Measurements from ENCODE around the gene SCAF4.
A peak's percentile ranks its signal among the peaks of the same experiment; 100 is the strongest.
"Not testable (repeated sequence)": the region's sequence is repeated elsewhere in the genome, so short reads cannot be mapped to it uniquely, and the experiment has no call there.

The SCAF4 gene, protein sequence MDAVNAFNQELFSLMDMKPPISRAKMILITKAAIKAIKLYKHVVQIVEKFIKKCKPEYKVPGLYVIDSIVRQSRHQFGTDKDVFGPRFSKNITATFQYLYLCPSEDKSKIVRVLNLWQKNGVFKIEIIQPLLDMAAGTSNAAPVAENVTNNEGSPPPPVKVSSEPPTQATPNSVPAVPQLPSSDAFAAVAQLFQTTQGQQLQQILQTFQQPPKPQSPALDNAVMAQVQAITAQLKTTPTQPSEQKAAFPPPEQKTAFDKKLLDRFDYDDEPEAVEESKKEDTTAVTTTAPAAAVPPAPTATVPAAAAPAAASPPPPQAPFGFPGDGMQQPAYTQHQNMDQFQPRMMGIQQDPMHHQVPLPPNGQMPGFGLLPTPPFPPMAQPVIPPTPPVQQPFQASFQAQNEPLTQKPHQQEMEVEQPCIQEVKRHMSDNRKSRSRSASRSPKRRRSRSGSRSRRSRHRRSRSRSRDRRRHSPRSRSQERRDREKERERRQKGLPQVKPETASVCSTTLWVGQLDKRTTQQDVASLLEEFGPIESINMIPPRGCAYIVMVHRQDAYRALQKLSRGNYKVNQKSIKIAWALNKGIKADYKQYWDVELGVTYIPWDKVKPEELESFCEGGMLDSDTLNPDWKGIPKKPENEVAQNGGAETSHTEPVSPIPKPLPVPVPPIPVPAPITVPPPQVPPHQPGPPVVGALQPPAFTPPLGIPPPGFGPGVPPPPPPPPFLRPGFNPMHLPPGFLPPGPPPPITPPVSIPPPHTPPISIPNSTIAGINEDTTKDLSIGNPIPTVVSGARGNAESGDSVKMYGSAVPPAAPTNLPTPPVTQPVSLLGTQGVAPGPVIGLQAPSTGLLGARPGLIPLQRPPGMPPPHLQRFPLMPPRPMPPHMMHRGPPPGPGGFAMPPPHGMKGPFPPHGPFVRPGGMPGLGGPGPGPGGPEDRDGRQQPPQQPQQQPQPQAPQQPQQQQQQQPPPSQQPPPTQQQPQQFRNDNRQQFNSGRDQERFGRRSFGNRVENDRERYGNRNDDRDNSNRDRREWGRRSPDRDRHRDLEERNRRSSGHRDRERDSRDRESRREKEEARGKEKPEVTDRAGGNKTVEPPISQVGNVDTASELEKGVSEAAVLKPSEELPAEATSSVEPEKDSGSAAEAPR

DNA sequence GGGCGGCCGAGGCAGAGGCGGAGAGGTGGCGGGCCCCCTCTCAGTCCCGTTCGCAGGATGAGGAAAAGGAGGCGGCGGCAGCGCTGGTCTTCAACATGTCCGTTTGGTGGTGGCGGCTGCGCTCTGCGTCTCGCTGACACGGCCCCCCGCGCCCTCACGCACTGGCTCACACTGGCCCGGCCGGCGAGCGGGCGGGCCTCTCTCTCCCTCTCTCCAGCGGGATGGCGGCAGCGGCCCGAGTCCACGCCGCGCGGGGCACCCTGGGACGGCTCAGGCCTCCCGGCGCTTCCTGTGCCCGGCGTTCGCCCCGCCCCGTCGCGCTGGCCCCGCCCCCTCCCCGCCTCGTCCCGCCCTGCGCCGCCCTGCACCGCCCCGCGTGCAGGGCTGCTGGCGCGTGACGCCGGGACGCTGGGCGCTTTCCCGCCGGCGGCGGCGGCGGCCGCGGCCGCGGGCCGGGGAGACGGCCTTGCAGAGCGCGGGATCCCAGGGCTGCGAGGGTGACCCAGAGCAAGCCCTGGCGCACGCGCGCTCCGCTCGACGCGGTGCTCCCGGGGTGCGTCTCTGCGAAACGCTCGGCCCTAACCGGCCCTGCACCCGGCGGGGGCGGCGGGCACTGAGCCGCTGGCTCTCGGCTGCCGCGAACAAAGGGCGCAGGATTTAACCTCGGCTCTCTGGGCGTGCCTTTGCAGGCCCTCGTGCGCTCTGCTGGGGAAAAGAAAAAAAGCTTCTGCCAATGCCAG lies at the start of gene SCAF4:
Gene SCAF4 (minus strand): TSS at position 262 of the 740 bp plus-strand sequence. CDS start 426 bp downstream, outside the sequence.
- peak; percentile 74 to 77 for DNase-seq (ENCODE audit: low read depth in 2 of 2)

DNA sequence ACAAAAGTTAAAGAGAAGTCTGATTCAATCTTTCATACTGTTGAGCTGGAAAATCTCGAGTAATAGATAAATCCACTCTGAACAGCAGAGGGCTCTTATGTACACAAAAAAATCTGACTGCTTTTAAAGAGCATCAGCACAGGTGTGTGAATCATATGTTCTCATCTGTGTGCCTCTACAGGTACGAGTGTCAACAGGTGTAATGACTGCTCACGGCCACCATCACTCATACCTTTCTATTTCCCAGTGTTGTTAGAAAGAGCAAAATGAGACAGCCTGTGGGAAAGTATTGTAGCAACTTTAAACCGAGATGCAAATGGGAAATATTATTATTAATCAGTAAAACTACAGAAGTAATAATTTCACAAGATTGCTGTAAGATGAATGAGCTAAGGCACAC lies 49.0 kb upstream of the SCAF4 start:
- no peak for DNase-seq (ENCODE audit: low read depth in 2 of 2)

DNA sequence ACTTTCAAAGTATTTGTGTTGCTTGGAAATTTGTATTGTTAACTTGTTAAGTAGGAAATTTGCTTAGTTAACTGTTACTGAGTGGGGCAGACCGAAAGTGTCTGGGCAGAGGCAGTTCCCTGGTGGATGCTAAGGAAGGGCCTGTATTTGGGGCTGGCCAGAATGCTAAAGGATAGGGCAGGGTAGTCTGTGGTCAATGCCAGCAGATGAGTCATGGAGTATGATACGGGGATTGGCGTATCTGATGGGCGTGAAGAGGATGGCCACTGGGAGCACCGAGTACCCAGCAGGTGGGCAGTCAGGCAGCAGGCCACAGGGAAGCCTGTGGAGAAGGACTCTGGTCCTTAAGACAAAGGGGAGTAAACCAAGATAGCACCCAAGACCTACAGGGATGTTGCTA lies 46.6 kb upstream of the SCAF4 start:
- DNase-seq (ENCODE audit: low read depth in 2 of 2), result no peak

DNA sequence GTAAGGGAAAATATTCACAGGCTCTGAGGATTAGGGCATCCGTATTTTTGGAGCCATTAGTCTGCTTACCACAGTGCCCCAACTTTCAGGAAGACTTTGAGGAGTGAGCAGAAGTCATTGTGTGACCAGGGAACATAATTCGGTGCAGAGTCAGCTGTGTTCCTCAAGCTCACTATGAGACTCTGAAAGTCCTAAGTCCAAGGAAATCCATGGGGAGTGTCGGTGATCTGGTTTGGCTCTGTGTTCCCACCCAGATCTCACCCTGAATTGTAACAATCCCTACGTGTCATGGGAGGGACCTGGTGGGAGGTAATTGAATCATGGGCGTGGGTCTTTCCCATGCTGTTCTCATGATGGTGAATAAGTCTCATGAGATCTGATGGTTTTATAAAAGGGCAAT lies 45.9 kb upstream of the SCAF4 start:
- DNase-seq (ENCODE audit: low read depth in 2 of 2), result no peak

DNA sequence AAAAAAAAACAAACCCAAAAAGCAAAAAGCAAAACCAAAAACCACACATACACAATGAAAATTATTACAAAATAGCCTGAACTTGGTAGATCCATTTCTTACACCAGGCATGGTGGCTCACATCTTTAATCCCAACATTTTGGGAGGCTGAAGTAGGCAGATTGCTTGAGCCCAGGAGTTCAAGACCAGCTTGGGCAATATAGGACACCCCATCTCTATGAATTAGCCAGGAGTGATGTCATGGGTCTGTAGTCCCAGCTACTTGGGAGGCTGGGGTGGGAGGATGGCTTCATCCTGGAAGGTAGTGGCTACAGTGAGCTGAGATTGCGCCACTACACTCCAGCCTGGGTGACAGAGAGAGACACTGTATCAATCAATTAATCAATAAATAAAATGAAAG lies 42.1 kb upstream of the SCAF4 start:
- no peak for DNase-seq (ENCODE audit: low read depth in 2 of 2)

DNA sequence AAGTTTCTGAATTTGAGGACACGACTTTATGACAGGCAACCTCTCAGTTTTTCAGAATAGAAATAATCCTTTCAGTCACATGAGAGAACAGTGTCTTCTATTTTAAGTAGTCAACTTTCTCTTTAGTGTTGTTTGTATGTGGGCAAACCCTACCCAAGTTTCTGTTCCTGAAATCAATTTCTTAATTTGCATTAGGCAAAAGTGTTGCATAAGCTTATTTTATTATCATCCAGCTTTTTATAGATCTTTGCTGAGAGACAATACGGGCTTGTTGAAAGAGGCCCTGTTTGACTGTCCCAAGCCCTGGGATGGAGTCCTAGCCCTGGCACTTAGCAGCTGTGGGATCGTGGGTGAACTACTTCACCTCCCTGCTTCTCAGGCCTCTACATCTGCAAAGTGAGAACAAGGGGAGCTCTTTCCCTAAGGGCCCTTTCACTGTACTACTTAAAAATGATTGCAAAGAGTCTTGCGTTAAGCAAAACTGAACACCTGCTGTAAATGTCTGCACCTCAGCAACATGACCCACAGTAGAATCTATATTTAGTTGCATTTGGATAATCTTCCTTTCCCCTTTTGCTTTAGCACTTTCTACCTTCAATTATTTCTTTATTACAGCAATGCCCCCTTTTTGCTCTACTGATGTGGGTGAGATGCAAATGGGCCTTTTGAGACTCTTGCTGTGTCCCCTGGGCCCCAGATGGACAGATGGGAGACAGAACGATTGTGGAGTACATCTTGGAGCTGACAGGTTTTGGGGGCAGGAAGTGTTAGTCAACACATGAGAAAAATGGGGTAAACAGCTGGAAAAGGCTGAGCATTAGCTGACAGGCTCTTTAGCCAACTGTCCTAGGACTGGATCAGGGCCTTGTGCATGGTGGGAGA lies 41.0 kb upstream of the SCAF4 start:
- DNase-seq (ENCODE audit: low read depth in 2 of 2), result no peak

DNA sequence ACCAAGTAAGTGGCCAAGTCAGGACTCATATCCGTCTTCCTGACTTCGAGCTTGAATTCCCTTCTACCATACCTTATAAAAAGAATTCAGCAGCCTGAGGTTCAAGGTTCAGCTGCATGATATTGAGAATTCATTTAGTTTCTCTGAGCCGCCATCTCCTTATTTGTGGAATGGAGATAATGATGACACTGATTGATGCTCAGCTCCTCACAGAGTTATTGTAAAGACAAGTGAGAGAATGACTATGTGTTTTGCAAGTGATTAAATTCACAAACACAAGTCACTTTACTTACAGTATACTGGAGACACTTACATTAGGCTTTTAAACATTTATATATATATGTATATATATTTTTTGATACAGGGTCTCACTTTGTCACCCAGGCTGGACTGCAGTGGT lies 39.8 kb upstream of the SCAF4 start:
- DNase-seq (ENCODE audit: low read depth in 2 of 2), result no peak

DNA sequence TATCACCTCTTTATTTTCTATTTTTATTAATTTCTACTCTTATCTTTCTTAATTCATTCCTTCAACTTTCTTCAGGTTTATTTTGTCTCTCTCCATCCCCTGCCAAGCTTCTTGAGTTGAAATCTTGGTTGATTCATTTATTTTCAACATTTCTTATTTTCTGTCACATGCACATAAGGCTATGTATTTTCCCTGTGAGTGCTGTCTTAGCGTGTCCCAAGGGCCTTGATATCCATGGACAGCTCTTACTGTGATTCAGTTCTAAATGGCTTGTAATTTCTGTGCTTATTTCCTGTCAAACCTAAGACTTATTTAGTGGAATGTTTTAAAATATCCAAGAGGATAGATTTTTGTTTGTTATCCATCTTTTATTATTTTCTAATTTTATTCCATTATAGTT lies 36.8 kb upstream of the SCAF4 start:
- no peak for DNase-seq (ENCODE audit: low read depth in 2 of 2)

DNA sequence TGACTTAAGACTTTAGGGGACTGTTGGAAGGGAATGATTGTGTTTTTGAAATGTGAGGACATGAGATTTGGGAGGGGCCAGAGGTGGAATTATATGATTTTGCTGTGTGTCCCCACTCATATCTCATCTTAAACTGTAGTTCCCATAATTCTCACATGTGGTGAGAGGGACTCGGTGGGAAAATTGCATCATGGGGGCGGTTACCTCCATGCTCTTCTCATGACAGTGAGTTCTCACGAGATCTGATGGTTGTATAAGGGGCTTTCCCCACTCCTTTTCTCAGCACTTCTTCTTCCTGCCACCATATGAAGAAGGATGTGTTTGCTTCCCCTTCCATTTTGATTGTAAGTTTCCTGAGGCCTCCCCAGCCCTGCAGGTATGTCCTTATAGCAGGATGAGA lies 35.0 kb upstream of the SCAF4 start:
- no peak for DNase-seq (ENCODE audit: low read depth in 2 of 2)

DNA sequence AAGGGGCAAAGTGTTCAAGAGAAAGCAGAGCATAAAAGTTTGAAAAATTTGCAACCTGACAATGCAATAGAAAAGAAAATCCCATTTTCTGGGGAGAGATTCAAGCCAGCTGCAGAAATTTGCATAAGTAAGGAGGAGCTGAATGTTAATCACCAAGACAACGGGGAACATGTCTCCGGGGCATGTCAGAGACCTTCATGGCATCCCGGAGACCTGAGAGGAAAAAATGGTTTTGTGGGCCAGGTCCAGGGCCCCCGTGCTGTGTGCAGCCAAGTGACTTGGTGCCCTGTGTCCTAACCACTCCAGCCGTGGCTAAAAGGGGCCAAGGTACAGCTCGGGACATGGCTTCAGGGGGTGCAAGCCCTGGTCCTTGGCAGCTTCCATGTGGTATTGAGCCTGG lies 33.9 kb upstream of the SCAF4 start:
- DNase-seq (ENCODE audit: low read depth in 2 of 2), result not testable (repeated sequence)

DNA sequence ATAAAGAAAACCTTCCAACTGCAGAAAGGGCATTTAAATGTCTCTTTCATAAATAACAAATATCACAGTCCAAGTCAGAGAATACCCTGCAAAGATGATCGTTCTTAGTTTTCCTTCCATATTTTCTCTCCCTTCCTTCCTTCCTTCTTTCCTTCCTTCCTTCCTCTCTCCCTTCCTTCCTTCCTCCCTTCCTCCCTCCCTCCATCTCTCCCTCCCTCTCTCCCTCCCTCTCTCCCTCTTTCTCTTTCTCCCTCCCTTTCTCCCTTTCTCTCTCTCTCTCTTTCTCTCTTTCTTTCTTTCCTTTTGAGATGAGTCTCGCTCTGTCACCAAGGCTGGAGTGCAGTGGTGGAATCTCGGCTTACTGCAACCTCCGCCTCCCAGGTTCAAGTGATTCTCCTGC lies 29.0 kb upstream of the SCAF4 start:
- no peak for DNase-seq (ENCODE audit: low read depth in 2 of 2)

DNA sequence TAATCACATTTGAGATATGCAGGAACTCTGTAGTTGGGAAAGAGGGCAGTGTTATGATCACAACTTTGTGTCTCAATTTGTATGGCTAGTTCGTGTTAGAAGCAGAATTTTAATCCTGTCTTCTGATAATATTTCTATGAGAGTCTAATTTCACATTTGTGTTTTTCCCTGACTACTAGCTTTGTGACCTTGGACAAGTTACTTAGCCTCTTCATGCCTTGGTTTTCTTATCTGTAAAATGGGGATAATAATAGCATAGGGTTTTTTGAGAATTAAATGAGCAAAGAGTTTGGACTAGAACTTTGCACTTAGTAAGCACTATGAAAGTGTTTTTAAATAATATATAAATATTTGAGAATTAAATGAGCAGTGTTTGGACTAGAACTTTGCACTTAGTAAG lies 24.9 kb upstream of the SCAF4 start:
- no peak for DNase-seq (ENCODE audit: low read depth in 2 of 2)

DNA sequence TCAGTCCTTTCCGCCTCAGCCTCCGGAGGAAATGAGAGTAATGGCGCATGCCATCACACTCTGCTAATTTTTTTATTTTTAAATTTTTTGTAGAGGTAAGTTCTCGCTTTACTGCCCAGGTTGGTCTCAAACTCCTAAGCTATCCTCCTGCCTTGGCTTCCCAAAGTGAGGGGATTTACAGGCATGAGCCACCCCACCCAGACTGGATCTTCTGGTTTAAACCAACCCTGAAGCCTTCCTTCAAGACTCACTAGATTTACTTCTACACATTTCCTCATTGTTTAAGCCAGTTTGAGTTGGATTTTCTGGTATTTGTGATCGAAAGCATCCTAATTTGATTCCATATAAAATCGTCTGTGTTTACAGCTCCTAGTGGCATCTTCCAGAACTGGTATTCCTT lies 23.1 kb upstream of the SCAF4 start:
- no peak for DNase-seq (ENCODE audit: low read depth in 2 of 2)

DNA sequence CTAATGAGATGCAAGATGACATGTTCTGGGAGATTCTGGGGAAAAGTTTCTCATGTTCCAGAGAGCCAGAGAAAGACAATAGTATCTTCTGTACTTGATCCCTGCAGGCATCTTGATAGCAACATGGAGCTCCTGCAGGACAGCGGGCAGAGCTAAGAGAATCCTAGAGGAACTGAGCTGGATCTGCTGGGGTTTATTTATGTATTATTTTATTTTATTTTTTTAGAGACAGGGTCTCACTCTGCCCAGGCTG lies 22.7 kb upstream of the SCAF4 start:
- no peak for DNase-seq (ENCODE audit: low read depth in 2 of 2)

DNA sequence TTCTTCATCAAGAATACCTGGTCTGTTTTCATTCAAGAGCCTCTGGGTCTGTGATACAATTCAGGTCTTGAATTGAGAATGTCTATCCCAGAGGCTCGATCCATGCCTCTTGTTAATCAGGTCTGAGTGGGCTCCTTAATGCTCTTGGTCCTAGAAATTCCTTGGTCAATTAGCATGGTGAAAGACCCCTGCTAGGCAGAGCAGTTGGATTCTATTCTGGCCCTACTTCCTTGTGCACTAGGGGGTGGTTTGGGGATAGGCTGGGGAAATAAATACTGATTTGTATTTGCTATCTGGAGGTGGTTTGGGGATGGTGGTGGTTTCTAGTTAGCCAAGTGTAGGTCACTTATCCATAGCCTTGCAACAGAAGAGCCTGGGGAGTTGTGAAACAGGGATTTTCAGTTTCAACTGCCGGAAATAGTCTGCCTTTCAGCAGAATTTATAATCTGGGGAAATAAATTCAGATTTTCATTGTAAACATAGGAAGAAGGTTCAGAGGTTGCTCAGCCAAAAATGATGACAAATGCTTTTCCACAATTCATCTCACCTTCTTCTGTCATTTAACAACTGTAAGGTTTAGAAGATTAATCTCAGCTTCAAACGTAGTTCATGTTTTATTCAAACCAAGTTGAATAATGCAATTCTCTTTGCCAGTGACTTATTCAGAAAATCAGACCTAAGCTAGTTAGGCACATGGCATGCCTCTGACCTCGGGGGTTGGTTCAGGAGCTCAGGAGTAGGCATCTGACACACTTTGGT lies 22.2 kb upstream of the SCAF4 start:
- no peak for DNase-seq (ENCODE audit: low read depth in 2 of 2)

DNA sequence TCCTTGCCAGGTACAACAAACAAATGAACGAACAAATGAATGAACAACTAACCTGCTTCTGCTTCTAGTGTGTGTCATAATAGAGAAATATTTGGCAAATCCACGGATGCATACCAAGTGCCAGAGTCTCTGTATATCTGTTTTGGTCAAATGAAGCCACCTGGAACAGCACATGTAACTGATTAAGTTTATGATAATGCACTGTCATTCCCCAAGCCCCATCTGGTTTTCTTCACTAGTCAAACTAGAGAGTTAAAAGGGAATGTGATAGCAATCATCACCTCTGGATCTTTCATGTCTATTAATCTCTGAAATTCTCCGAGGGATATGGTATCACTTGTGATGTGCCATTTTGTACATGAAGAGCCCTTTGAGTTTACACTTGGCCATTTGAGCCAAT lies 21.0 kb upstream of the SCAF4 start:
- DNase-seq (ENCODE audit: low read depth in 2 of 2), result no peak

DNA sequence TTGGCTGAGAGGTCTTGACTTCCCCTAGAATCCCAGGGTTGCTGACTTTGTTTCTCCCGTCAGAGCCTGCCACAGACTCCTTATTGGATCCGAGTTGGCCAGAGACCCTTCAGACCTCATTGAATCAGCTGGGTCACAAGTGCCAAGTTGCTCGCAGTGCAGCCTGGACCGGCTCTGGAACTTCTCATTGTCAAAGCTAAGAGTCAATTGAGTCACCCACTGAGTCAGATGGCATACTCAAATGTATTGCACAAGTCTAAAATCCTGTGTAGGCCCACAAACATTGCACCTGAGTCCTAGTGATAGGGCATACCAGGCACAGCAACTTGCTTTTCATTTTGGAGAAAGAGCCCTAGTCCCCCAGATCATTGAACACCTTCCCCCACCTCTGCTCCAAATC lies 20.4 kb upstream of the SCAF4 start:
- no peak for DNase-seq (ENCODE audit: low read depth in 2 of 2)

DNA sequence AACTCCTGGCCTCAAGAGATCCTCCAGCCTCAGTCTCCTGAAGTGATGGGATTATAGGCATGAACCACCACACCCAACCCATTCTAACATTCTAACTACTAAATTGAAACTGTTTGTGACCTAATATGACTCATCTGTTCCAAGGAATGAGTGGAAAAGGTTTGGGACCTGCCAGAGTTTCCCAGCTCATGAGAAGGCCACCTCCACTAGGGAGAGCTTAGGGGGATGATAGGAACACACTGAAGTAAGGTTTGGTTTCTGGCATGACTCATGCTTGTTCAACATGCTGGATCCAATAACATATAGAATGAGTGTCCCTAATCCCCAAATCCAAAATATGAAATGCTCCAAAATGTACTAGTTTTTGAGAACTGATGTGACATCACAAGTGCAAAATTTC lies 18.9 kb upstream of the SCAF4 start:
- no peak for DNase-seq (ENCODE audit: low read depth in 2 of 2)

DNA sequence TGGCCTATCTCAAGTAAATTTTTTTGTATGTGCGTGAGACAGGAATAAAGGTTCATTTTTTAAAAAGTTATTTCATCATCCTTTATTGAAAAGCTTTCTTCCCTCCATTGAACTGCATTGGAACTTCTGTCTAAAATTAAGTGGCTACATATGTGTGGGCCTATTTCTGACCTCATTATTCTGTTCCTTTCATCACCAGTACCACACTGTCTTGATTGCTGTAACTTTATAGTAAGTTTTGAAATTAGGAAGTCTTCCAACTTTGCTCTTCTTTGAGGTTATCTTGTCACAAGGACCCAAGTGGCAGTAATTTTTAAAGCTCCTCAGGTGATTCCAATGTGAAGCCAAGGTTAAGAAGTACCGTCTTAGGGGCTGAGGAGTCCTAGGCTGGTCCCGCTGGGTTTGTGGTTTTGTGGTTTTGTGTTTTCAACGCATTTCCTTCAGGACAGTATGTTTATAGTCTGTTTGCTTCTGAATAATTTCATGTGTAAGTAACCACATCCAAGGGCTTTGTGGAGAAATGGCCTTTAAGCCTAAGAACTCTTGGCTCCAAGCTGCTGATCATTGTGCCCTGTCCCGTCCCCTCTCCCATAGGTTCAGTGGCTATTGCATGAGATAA lies 12.4 kb upstream of the SCAF4 start:
- DNase-seq (ENCODE audit: low read depth in 2 of 2), result peak in 1 of 2 experiments; percentile 35

DNA sequence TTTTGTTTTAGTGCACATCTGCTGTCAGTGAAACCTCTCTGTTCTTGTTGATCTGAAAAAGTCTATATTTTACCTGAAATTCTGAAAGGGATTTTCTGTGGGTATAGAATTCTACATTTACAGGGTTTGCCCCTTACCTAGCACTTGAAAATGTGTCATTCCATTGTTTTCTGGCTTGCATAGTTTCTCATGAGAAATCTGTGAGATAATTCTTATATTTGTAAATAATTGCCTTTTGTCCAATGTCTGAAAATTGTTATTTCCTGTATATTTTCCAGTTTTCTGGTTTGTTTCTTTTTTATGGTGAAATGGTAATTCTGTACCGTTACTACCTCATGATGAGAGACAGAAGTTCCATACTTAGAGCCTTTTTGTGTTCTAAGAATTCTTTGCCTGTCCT lies 11.8 kb upstream of the SCAF4 start:
- no peak for DNase-seq (ENCODE audit: low read depth in 2 of 2)
